GM12878 (cell line): ENCODE data around the gene CAMTA1.

ENCODE experiments used
- CBX5 ChIP-seq: sonication (generic); IDR thresholded peaks from 2 replicates; pipeline ENCODE4 v1.6.1; 2016; ENCODE audit warnings: low read depth, moderate library complexity, mild to moderate bottlenecking, inconsistent platforms
- CREB1 ChIP-seq: IDR thresholded peaks from 2 replicates; pipeline ENCODE4 v1.6.1; 2012; ENCODE audit warnings: low read depth, mild to moderate bottlenecking, inconsistent platforms
- CTCF ChIP-seq, 3 experiments: IDR thresholded peaks in 2 of 3; conservative IDR thresholded peaks in 1 of 3; 2 replicates each; pipeline ENCODE4 v1.5.1; 2011; ENCODE audit warnings: low read depth in 3 of 3, low read length in 3 of 3, mild to moderate bottlenecking in 3 of 3, control low read depth in 2 of 3, moderate library complexity in 2 of 3, inconsistent platforms in 1 of 3, mixed read lengths in 1 of 3; ENCODE audit not compliant: control insufficient read depth in 2 of 3, insufficient read depth in 1 of 3; ENCODE audit errors: extremely low read depth in 1 of 3
- EZH2 ChIP-seq: IDR thresholded peaks from 2 replicates; pipeline ENCODE4 v1.6.1; 2012; ENCODE audit warnings: low read depth, mild to moderate bottlenecking, control low read depth, inconsistent platforms, low read length, borderline replicate concordance; ENCODE audit not compliant: control insufficient read depth
- POLR2AphosphoS5 ChIP-seq: IDR thresholded peaks from 2 replicates; pipeline ENCODE4 v1.6.1; 2011; ENCODE audit warnings: mild to moderate bottlenecking, low read length, inconsistent platforms
- RBBP5 ChIP-seq: fragments of 200-600 bp; sonication (generic); conservative IDR thresholded peaks from 2 replicates; pipeline ENCODE4 v1.6.1; 2016
- STAT1 ChIP-seq: fragments of 450-650 bp; conservative IDR thresholded peaks from 2 replicates; pipeline ENCODE4 v1.6.1; 2014; ENCODE audit warnings: antibody characterized with exemption, mild to moderate bottlenecking
- YY1 ChIP-seq: IDR thresholded peaks from 2 replicates; pipeline ENCODE4 v1.6.1; 2011; ENCODE audit warnings: low read depth, mild to moderate bottlenecking, low read length

DNA sequence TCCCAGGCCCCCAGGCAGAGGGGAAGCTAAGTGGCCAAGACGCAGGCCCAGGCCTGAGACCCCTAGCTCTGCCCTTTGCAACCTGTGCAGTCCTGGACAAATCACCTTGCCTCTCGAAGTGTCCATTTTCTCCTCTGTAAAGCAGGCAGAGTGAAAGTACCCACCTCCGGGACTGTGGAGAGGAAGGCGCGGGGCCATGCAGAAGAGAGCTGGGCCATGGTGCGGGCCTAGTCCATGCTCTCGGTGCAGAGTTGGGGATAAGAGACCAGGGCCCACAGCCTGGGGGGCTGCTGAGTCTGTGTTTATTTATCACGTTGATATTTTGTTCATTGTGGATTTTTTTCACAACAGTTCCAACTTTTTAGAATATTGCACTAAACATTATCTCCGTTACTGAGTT, 825.7 kb downstream of the CAMTA1 start:
- TF ChIP-seq CTCF (IDR thresholded peaks at IDR 0.05 in 2 of 3, conservative IDR thresholded peaks at IDR 0.05 in 1 of 3; ENCODE audit: control insufficient read depth in 2 of 3, extremely low read depth in 1 of 3, insufficient read depth in 1 of 3, low read depth in 3 of 3, low read length in 3 of 3) (no peak), RBBP5 (no peak), YY1 (no peak), CREB1 (no peak), CBX5 (no peak), POLR2AphosphoS5 (no peak), STAT1 (no peak), EZH2 (no peak)
